Stimulated activated naive CD4-positive, alpha-beta T cell (primary cell): ENCODE measurements around the gene FAM234B.

Source experiments
- DNase-seq, 6 experiments: peaks; one replicate each; lab custom pipeline; 2025; lab: John Stamatoyannopoulos, UW

FAM234B gene

GRCh38 chr12:13091832-13092231 is 47.7 kb downstream of the FAM234B start:
- no peak for DNase-seq

GRCh38 chr12:13093191-13093847 is 49.1 kb downstream of the FAM234B start:
- no peak for DNase-seq

GRCh38 chr12:13093848-13094220 is 49.7 kb downstream of the FAM234B start:
- no peak for DNase-seq

- DNase-seq = no peak
Observed at GRCh38 chr12:13094367-13094766, 50.2 kb downstream of the FAM234B start.

- no peak for DNase-seq
Observed at GRCh38 chr12:13095266-13095995, 51.2 kb downstream of the FAM234B start.

- DNase-seq = no peak
Observed at GRCh38 chr12:13097491-13098011, 53.4 kb downstream of the FAM234B start.

GRCh38 chr12:13099066-13099843 is 55.1 kb downstream of the FAM234B start:
- DNase-seq = no peak

GRCh38 chr12:13099844-13100604 is 55.8 kb downstream of the FAM234B start:
- DNase-seq = no peak

GRCh38 chr12:13100605-13100881 is 56.4 kb downstream of the FAM234B start:
- peak in 1 of 6 experiments; percentile 17 for DNase-seq

GRCh38 chr12:13100882-13101769 is 56.9 kb downstream of the FAM234B start:
- DNase-seq = peak; percentile 88 to 95 (median 90)

- DNase-seq = peak in 4 of 6 experiments; percentile 22 to 59 (median 50)
Observed at GRCh38 chr12:13101821-13102375, 57.7 kb downstream of the FAM234B start.

GRCh38 chr12:13102461-13103195 is 58.4 kb downstream of the FAM234B start:
- no peak for DNase-seq

GRCh38 chr12:13103391-13104033 is 59.3 kb downstream of the FAM234B start, which contains the start of gene GSG1:
Gene GSG1 (minus strand): TSS chr12:13103667. CDS start chr12:13103512, 155 bp downstream.
- DNase-seq = no peak

- no peak for DNase-seq
Observed at GRCh38 chr12:13104409-13104808, 60.2 kb downstream of the FAM234B start.

- DNase-seq = no peak
Observed at GRCh38 chr12:13105781-13106180, 61.6 kb downstream of the FAM234B start.

- no peak for DNase-seq
Observed at GRCh38 chr12:13106666-13107065, 62.5 kb downstream of the FAM234B start.

- DNase-seq = no peak
Observed at GRCh38 chr12:13112968-13113367, 68.8 kb downstream of the FAM234B start.

- no peak for DNase-seq
Observed at GRCh38 chr12:13114251-13115052, 70.3 kb downstream of the FAM234B start.

- DNase-seq = no peak
Observed at GRCh38 chr12:13116259-13116658, 72.1 kb downstream of the FAM234B start.
